ENCODE measurements around the gene DDIT4. TPM values are rescaled to one million over a fixed set of nuclear protein-coding genes. Genes with fewer than 3 reads are reported as not detected.

Gene DDIT4
- total and polyA plus RNA-seq, 9 of the 15 experiments (the other 6 are each of a cell fraction or from before 2014, with no cell fraction given) = 8.2 to 675 (median 159) TPM

- TF ChIP-seq REST (IDR thresholded peaks at IDR 0.05; ENCODE audit: borderline replicate concordance) = peak; percentile 87
- peak; percentile 75; the same call in 1 of the 2 replicates for TF ChIP-seq REST (CRISPR knock-in tag; IDR thresholded peaks at IDR 0.05; ENCODE audit: low read depth)
- peak; percentile 80; the same call in 1 of the 2 replicates for TF ChIP-seq PREB (CRISPR knock-in tag; IDR thresholded peaks at IDR 0.05)
- peak; percentile 41 for TF ChIP-seq FOXM1 (IDR thresholded peaks at IDR 0.05; ENCODE audit: low read depth)
- TF ChIP-seq FOXM1 (CRISPR knock-in tag; IDR thresholded peaks at IDR 0.05; ENCODE audit: low read depth) = no peak
- peak; percentile 1; the same call in 1 of the 2 replicates for TF ChIP-seq FOXP1 (CRISPR knock-in tag; IDR thresholded peaks at IDR 0.05)
- no peak for TF ChIP-seq ATF1 (CRISPR knock-in tag; IDR thresholded peaks at IDR 0.05)
- TF ChIP-seq ATF1 (tag; IDR thresholded peaks at IDR 0.05) = peak; percentile 75; the same call in 1 of the 2 replicates
- TF ChIP-seq BCOR (IDR thresholded peaks at IDR 0.05) = peak; percentile 95
- TF ChIP-seq MTA3 (IDR thresholded peaks at IDR 0.05; ENCODE audit: borderline replicate concordance) = peak; percentile 78
- TF ChIP-seq BRCA1 (IDR thresholded peaks at IDR 0.05) = no peak
- 0 out of 2 replicates have a peak, but pooled peaks have one; percentile 48 for TF ChIP-seq BRCA1 (CRISPR knock-in tag; IDR thresholded peaks at IDR 0.05)
- TF ChIP-seq CHD1 (IDR thresholded peaks at IDR 0.05; ENCODE audit: low read length) = peak; percentile 96
- 0 out of 2 replicates have a peak, but pooled peaks have one; percentile 25 for TF ChIP-seq ZNF253 (CRISPR knock-in tag; conservative IDR thresholded peaks at IDR 0.05)
- TF ChIP-seq RUNX1 (IDR thresholded peaks at IDR 0.05; ENCODE audit: low read depth) = 0 out of 2 replicates have a peak, but pooled peaks have one; percentile 20
- no peak for TF ChIP-seq IFI16 (CRISPR knock-in tag; IDR thresholded peaks at IDR 0.05)
- TF ChIP-seq MLLT1 (IDR thresholded peaks at IDR 0.05) = peak; percentile 45 to 73; a peak in 2 of 4 replicates
Measured at GRCh38 chr10:72297281-72297804, 23.6 kb downstream of the DDIT4 start (continued).
